AG09319 (cell line): ENCODE measurements around the gene ATF4.
A peak's percentile ranks its signal among the peaks of the same experiment; 100 is the strongest.

ENCODE experiments used
- DNase-seq: peaks from one replicate; pipeline ENCODE4 v3.0.0-alpha.2; 2010; ENCODE audit warnings: low read depth; ENCODE audit errors: extremely low read depth
- CTCF ChIP-seq: IDR thresholded peaks from 2 replicates; pipeline ENCODE4 v1.5.1; 2011; ENCODE audit warnings: low read depth, mild to moderate bottlenecking, inconsistent platforms, low read length, moderate library complexity

ATF4 gene

DNA sequence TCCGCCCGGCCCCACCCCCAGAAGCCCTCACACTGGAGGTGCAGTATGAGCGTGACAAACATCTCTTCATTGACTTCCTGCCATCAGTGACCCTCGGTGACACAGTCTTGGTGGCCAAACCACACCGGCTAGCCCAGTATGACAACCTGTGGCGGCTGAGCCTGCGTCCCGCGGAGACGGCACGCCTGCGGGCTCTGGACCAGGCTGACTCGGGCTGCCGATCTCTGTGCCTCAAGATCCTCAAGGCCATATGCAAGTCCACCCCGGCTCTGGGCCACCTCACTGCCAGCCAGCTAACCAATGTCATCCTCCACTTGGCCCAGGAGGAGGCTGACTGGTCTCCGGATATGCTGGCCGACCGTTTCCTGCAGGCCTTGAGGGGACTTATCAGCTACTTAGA, 6.6 kb upstream of the ATF4 start:
- DNase-seq = no peak
- no peak for TF ChIP-seq CTCF

DNA sequence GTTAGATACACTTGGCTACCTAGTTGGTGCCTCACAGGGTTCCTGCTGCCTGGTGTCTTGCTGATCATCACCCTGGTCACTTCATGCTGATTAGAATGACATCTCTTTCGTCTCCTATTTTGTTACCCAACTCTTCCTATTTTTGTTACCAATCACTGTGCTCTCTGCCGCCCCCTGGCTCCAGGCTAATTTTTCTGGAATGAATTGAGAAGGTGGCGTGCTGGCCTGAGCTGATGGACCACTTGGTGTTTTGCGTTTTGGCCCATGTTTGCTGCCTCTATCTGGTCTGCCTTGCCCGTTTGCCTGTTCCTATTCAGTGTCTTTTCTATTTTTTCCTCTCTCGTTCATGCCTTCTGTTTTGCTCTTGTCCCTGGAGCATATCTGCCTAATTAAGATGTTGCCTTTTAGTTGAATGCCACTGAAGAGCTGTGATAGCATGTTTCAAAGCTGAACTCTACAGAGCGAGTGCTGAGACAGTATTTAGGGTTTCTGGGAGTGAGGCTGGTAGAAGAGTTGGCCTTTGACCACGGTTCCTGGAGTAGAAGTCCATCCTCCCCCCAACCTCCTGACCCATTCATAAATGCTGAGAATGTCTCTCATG, 5.9 kb upstream of the ATF4 start:
- TF ChIP-seq CTCF = peak; percentile 78
- DNase-seq = no peak

DNA sequence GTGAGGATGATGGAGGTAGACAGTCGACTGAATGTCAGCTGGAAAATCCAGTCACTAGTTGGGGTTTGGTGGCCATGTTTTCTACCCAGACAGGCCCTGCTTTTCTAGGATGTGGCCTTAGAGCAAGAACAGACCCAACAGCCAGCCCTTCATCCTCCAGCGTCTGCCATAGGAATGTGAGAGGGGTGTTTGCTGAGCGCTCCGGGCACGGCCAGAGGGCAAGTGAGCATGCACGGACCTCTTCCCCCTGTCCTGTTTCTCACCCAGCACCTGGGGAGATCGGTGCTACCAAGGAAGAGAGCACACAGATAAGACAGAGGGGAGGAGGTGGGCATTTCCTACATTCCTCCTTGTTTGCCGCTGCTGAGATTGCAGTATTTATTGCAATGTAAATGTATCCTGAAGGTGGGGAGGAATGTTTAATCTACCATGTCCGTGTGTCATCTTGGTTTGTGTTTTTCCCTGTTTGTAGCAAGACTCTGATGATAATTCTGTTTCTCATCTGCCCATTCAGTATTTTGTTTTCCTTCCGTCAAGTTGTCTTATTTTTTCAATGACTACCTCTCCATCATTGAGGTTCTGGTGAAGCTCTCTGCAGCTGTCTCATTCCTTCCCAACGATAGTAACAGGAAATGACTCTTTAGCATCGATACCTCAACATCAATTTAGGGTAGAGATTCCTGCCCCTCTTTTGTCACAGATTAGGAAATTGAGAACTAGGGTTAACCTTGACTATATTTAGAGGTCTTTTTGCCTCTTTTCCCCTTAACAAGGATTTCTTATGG, 4.9 kb upstream of the ATF4 start:
- no peak for DNase-seq
- TF ChIP-seq CTCF = no peak

- no peak for TF ChIP-seq CTCF
- DNase-seq = no peak
These were observed 2.9 kb upstream of the ATF4 start for GRCh38 chr22:39517470-39517869.

DNA sequence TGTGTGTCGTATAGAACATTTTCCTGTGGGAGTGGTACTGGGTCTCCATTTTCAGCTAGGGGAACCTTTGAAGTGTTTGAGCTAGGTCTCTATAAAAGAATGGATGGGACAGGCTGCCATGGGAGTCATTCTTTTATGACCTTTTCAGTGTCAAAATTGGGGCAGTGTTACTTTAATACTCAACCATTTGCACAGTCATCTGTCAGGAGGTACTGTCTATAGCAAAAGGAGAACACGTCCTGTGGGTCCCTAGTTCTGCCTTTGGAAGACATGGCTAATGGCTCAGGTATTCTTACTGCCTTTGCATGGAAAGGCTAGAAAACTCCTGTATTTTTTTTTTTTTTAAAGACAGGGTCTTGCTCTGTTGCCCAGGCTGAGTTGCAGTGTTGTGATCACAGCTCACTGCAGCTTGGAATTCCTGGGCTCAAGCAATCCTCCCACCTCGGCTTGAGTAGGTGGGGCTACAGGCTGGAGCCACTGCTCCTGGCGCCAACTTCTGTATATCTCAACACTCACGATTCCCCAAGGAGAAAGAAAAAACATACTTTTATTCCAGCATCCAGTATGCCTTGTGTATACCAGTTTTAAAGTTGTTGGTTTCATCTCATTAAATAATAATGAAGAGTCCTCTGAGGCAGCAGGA, 2.1 kb upstream of the ATF4 start:
- no peak for DNase-seq
- no peak for TF ChIP-seq CTCF

GRCh38 chr22:39518996-39519680, 1.2 kb upstream of the ATF4 start:
- DNase-seq = no peak
- no peak for TF ChIP-seq CTCF
